Effector CD4-positive, alpha-beta T cell (primary cell): Measurements from ENCODE around the gene IGSF10. TPM values are rescaled to one million over a fixed set of nuclear protein-coding genes. Genes with fewer than 3 reads are reported as not detected.
"Not testable (repeated sequence)": the region's sequence is repeated elsewhere in the genome, so short reads cannot be mapped to it uniquely, and the experiment has no call there.

ENCODE experiments used
- DNase-seq: peaks from one replicate; pipeline ENCODE4 v3.0.0-alpha.2; 2020
- total RNA-seq: gene quantifications from one replicate; lab custom pipeline; 2026; lab: John Stamatoyannopoulos, UW

Gene IGSF10
- not detected for total RNA-seq

DNA sequence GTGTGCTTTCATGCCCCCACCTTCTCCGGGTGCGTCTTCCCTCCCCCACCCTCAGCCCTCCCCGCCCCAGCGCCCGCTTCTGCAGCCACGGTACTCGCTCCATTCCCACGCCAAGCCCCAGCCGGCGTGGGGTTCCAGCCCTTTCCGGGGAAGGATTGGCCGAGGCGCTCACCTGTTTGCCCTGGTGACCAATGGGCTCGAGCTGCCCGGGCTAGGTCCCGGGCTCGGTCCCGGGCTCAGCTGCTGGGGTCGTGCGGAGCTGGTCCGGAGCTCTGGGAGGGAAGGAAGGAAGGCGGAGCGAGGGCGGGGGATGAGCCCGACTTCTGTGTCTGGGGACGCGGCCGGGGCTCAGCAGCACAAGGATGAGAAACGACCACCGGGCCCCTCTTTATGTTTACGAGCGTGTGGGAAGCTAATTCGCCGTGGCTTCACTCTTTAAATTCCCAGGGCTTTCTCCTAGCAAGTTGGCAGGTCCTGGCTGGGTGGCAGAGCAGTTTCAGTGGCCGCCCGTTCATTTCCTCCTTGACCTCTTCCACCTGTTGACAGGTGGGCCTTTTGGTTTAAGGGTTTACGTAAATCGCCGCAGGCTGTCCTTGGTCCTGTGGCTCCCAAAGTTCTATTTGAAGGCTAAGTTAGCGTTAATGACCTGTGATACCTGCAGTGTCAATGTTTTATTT, at the start of gene IGSF10:
Gene IGSF10 (minus strand): TSS at position 288 of the 677 bp plus-strand sequence. CDS start 2,352 bp downstream, outside the sequence.
- no peak for DNase-seq

GRCh38 chr3:151509468-151510135, 48.7 kb upstream of the IGSF10 start:
- not testable (repeated sequence) for DNase-seq

- DNase-seq, result no peak
These were observed 43.7 kb upstream of the IGSF10 start for GRCh38 chr3:151504606-151505005.

DNA sequence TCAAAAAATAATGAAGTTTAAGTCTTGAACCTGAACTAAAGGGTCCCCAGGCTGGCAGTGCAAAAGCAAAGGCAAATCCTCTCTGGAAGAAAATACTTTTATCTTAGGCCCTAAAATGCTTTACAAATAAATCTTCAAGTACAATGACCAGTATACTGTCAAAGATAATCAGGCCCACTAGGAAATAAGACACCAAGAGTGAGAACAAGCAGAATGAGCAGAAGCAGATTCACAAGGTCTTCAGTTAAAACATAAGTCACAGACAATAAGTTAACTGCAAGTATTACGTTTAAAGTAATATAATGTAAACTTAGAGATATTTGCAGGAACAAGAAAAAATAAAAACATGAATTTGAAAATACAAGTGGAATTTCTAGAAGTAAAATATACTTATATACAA, 42.2 kb upstream of the IGSF10 start:
- no peak for DNase-seq

GRCh38 chr3:151501923-151502632, 41.2 kb upstream of the IGSF10 start:
- DNase-seq, result no peak

DNA sequence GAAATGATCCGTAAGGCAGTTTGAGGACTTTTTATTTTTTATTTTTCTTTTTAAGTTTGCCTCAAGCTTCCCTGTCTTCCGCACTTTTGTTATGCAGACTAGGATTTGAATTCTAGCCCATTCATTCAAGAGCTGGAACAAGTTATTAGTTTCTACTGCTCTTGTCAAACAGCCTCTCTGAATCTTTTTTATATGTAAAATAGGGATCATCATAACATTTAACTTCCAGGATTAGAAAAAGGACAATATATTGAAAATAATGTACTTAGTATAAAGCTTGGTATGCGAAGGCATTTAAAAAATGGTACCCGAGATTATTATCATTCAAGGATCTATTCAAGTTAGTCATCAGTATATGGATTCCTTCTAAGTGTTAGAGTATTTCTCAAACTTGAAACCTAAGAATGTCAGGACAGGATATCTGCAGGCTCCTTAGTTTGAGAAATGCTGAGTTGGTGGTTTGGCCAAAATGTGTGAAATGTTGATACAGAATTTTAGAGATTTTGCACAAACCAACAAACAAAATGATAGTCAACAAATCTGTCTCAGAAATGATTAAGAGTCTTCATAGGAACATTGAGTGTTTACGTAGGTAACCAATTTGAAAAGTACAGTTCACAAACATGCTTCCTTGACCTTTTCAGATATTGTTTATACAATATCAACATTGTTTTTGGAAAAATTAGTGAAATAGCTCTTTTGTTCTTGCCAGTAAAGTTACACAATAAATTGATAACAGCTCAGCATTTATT, 40.5 kb upstream of the IGSF10 start:
- DNase-seq, result no peak

DNA sequence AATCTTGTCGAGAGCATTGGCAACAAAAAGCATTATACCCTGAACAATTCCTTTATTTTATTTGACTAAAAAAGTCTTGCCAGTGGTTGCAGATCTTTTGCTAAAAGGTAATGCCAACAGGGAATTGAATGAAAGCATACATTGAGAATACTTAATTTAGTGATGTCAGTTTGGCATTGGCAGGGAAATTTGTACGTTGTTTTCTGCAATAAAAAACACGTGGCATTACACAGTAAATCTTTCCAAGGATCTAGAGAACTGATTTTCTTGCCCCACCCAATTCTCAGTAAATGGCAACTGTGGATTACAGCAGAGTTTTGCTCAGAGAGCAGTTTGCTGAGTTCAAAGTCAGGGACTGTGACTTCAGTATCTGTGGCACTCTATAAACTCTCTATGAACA, 38.3 kb upstream of the IGSF10 start:
- DNase-seq, result no peak

GRCh38 chr3:151491525-151491924, 30.7 kb upstream of the IGSF10 start:
- DNase-seq, result no peak

DNA sequence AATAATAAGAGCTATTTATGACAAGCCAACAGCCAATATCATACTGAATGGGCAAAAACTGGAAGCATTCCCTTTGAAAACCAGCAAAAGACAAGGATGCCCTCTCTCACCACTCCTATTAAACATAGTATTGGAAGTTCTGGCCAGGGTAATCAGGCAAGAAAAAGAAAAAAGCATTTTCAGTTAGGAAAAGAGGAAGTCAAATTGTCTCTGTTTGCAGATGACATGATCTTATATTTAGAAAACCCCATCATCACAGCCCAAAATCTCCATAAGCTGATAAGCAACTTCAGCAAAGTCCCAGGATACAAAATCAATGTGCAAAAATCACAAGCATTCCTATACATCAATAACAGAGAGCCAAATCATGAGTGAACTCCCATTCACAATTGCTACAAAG, 27.0 kb upstream of the IGSF10 start:
- not testable (repeated sequence) for DNase-seq

- DNase-seq, result no peak
These were observed 23.2 kb upstream of the IGSF10 start for GRCh38 chr3:151483961-151484520.

DNA sequence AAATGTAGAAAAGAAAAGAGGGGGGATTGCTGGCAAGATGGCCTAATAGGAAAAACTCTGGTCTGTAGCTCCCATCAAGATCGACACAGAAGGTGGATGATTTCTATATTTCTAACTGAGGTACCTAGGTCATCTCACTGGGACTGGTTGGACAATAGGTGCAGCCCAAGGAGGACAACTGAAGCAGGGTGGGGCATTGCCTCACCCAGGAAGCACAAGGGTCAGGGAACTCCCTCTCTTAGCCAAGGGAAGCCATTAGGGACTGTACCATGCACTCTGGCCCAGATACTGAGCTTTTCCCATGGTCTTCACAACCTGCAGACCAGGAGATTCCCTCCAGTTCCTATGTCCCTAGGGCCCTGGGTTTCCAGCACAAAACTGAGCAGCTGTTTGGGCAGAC, 22.6 kb upstream of the IGSF10 start:
- DNase-seq, result no peak

- DNase-seq, result no peak
These were observed 19.6 kb upstream of the IGSF10 start for GRCh38 chr3:151480492-151480891.

DNA sequence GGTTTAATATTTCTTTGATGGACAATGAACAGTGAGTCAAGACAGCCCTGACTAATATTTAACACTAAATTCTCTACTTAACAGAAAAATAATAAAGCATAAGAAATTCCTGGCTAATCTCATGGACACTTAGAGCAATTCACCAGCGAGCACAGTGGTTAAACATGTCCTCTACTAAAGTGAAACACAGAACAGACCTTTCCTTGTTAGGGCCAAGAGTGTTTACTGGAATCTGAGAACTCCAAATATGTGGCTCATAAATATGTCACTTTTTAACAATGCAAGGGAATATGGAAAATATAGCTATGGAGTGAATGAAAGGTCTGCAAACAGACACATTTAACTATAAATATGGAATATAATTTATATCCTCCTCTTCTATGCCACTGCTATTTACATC, 18.6 kb upstream of the IGSF10 start:
- DNase-seq, result no peak

DNA sequence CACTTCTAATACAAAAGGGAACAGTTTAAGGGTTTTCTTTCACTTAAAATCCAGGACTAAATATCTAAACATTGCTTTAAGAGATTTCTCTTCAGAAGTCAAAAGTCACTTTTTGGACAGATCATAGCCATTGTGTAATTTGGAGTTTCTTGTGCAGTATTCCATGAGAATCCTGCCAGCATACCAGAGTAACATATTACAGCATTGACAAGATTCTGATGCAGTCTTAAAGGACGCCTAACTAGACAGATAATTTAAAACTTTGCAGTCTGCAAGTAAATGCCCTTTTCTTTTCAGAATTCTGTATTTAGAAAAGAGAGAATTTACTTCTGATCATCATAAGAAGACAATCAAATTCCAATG, 17.5 kb upstream of the IGSF10 start:
- no peak for DNase-seq

- DNase-seq, result no peak
These were observed 16.9 kb upstream of the IGSF10 start for GRCh38 chr3:151477591-151478334.

GRCh38 chr3:151476344-151477018, 15.6 kb upstream of the IGSF10 start:
- no peak for DNase-seq

GRCh38 chr3:151468284-151468917, 7.5 kb upstream of the IGSF10 start:
- DNase-seq, result peak; percentile 28

- DNase-seq, result no peak
These were observed 6.2 kb upstream of the IGSF10 start for GRCh38 chr3:151467069-151467468.

GRCh38 chr3:151462991-151463390, 2.1 kb upstream of the IGSF10 start:
- DNase-seq, result no peak

DNA sequence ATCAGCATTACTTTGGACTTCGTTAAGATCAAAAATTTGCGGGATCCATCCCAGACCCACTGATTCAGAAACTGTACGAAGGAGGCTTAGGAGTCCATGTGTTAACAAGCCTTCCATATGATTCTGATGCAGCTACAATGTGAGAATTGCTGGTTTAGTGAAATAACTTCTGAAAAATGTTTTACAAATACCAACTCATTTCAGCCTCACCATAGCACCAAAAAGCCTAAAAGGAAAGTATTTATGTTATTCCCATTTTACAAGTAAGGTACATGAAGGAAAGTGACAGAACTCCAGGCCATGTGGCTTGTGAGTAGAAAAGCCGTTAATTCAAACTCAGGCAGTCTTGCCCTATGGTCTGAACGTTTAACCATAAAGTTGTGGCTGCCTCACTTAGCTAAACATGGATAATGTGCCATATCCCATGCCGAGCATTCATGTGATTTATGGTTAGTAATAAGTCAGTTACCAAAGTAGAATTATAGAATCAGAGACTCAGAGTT, 1.5 kb upstream of the IGSF10 start:
- no peak for DNase-seq

DNA sequence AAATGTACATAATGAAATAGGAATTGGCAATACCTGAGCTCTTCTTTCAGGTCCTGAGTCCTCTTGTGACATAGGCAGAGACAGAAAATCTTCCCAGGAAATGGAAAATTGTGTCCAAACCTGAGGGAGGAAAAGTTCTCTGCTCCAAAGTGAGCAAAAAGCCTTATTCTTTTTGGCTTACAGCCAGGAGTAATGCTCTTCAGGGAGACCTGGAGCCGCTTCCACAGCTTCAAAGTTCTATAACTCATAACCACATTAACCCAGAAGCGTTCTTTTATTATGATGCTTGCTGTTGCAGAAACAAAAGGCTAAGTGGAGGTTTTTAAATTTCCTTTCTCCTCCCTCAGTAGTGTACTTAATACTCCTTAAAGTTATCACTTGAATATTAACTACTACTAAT, 633 bp downstream of the IGSF10 start:
- DNase-seq, result no peak
